AML-193 (cell line): ENCODE measurements around the gene NRG3.
"Not testable (repeated sequence)": the region's sequence is repeated elsewhere in the genome, so short reads cannot be mapped to it uniquely, and the experiment has no call there.

Source experiments
- DNase-seq, 2 experiments: peaks; one replicate each; lab custom pipeline; 2025; lab: John Stamatoyannopoulos, UW

The NRG3 gene

DNA sequence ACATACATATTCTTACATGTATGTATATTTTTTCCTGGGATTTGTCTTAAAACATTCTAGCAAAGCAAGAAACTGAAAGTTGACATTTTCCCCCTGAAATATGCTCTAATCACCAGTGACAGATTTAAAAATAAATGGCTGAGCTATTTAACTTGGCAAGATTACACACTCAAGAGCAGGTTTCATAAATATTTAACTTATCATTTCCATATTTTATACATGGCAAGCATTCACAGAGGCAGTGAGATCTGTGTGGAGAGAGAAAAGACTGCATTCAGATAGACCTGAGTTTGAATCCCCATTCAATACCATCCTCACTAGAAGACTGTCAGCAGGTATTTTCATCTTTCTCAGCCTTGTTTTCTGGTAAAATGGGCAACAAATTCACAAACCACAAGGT, 1043.0 kb downstream of the NRG3 start:
- no peak for DNase-seq

- DNase-seq, result no peak
These were observed 1047.1 kb downstream of the NRG3 start for GRCh38 chr10:82922046-82922445.

DNA sequence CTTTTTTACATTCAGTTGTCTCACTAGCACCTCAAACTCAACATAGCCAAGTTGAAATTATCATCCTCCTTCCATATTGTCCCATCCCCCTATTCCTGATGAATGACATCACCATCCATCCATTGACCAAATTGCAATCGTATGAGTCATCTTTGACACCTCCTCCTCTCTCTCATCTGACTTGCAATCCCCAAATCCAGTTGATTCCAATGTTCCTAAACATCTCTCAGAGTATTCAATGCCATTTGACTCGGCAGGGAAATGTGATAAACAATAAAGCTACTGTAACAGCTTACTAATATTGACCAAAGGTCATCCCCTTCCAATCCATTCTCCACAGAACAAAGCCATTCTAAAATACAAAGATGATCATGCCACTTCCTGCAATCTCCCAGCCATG, 1047.8 kb downstream of the NRG3 start:
- no peak for DNase-seq

DNA sequence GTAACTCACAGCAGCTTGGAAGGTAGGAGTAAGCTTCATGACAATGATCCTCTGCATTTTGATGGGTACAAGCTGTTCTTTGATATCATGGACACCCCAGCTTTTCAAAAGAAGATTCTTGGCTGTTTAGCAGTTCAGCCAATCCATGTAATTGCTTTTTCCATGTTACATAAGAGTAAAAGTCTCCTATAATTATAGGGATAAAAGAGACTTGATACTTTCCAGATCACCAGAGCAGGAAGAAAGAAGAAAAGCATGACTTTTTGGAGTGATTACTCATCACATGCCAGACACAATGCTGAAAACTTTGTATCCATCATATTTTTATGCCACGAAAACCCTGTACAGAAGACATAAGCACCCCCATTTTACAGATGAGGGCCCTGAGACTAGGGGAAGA, 1049.7 kb downstream of the NRG3 start:
- no peak for DNase-seq

DNA sequence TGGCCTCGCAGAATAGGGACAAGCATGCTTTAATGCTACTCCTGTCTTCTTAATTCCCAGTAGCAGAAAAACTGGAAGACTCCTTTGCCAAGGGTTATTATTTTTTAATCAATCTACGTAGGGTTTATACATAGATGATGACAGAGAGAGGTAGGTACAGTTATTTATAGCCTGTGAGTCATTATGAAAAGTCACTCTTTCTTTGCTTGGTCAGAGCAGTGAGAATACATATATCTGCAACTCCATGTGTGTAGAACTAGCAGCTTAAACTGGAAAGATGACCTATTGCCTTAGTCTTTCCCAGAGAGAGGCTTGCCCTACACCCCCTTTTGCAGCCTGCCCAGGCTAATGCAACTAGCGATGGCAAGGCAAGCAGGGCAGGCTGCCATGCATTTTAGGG, 1050.6 kb downstream of the NRG3 start:
- no peak for DNase-seq

DNA sequence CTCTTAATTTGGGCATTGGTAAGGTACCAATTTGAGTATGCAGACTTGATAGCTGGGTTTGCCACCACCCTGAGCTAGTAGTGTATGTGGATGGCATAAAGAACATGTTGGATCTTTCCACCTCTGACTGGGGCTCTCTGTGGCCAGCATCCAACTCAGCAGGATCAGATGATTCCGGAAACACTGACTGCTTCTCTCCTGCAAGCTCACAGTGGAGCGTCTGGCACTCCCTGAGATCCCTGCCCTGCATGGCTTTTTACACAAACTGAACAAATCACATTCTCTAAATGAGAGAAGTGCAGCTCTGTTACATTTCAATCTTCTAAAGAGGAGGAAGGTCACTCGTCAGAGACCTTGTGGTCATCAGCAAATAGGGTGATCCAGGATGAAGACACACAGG, 1057.5 kb downstream of the NRG3 start:
- DNase-seq, result no peak

DNA sequence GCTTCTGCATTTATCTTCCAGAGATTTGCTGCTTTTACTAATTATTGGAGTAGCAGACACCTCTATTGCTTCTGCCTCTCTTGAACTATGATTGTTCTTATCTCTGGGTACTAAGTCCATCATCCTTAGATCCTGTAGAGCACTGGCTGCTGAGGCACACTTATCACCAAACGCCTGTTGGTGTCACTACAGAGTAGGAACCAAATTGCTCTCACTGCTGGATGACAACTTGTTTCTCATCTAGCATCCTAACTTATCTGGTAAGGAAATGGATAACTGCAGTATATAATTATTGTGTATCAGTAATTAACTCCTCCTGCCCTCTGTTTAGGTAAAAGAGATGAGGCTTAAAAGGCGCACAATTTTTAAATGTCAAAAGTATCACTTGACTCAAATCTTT, 1059.4 kb downstream of the NRG3 start:
- DNase-seq, result no peak

- DNase-seq, result no peak
These were observed 1060.0 kb downstream of the NRG3 start for GRCh38 chr10:82934947-82935346.

GRCh38 chr10:82938331-82938730, 1063.3 kb downstream of the NRG3 start:
- no peak for DNase-seq

- no peak for DNase-seq
These were observed 1067.5 kb downstream of the NRG3 start for GRCh38 chr10:82942286-82943099.

DNA sequence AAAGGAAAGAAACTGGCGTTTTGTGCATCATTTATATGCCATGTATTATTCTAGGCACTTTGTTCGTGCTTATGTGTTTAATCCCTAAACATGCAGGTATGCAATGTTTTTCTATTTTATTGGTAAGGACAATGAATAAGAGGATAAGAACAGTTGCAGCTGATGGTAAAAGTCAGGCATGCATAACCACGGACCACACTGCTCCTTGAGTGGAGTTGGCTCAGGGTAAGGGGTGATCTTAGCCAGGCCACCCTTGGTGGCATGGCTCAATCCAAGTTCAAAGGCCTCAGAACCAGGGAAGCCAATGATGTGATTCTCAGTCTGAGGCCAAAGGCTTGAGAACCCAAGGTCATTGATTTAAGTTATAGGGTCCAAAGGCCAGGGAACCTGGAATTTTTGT, 1068.1 kb downstream of the NRG3 start:
- no peak for DNase-seq

DNA sequence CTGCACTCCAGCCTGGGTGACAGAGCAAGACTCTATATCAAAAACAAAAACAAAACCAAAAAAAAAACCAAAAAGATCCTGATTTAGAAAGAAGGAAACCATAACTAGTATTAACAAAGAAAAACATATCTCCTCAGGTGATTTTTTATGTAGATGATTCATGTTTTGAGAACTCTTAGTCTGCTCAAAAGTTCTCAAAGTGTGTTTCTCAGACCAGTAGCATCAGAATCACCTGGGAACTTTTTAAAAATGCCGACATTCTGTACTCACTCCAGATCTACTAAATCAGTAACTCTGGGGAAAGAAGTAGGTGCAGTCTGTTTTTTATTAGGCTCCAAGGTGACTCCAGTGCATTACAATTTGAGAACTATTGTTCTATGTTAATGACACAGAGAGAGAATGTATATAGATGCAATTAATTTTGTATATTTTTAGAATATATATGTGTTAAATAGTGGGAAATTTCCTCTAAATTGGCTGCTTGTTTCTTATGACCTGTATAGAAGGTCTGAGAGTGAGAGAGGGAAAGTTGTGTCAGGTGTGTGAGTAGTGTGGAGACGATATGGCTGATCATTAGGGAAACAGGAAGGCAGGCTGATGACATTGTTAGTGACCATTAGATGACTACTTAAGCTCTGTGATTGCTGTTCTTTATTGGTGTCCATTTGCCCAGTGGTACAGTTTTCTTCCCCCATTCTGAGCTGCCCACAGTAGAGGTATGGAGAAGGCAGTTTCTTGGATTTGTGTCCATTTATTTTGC, 1075.0 kb downstream of the NRG3 start:
- DNase-seq, result no peak

- DNase-seq, result no peak
These were observed 1078.3 kb downstream of the NRG3 start for GRCh38 chr10:82953331-82953730.

DNA sequence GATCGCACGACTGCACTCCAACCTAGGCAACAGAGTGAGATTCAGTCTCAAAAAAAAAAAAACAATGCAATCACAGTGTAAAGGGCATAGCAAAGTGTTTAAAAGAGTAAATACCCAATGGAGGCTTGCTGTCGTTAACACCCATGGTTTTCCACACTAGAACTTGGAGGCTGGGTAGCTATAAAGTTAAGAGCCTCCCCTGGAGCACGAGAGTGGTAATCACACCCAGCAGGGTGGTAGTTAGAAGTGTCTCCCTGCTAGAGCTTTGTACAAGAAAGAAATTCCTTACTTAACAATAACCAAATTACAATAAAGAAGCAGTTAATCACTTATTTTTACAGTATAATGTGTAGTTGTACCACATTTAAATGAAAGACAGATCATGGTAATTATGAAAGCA, 1078.9 kb downstream of the NRG3 start:
- DNase-seq, result no peak

GRCh38 chr10:82960421-82961060, 1085.5 kb downstream of the NRG3 start:
- not testable (repeated sequence) for DNase-seq

DNA sequence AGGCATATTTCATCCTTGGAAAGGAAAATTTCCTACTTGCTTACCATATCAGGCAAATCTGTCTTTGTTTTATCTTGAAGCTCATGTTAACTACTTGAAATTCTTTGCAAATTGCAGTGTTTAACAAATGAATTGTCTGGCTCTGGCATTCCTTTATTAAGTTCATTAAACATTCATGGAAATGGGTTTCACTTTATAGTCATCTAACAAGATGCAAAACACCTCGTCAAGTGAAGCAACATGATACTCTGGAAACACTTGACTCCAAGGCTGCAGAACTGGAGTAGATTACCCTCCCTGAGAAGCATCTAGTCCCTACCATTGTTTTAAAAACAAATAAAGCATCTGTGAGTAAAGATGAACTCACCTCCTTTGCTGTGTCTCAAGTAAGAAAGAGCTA, 1086.9 kb downstream of the NRG3 start:
- DNase-seq, result no peak

- DNase-seq, result no peak
These were observed 1091.1 kb downstream of the NRG3 start for GRCh38 chr10:82966130-82966529.

DNA sequence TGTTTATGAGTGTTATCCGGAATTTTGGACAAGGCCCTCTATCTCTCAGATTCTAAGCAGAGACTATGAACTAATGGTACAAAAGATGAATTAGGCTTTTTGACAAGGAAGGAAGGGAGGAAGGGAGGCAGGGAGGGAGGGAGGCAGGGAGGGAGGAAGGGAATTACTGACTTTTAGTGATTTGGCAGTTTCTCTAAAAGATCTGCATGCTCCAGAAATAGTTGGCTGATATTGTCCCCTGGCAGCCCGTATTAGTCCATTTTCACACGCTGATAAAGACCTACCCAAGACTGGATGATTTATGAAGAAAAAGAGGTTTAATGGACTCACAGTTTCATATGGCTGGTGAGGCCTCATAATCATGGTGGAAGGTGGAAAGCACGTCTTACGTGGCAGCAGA, 1093.5 kb downstream of the NRG3 start:
- DNase-seq, result no peak

DNA sequence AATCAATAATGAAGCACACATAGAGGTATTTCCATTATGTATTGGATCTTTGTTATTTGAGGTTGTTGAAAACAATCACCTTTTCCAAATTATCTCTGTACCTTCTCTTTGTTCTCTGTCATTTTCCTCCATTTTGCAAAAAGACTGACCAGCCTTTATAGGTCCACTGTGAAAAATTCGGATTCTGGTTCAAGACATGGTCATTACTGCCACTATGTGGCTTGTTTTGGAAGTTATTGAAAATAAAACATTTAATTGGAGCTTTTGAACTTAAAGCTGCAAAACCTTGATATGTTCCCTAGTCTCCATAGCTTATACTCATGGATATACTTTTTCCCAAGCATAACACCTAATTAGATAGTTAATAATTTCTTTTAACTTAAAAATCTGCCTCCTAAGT, 1094.4 kb downstream of the NRG3 start:
- peak; percentile 11 to 14 for DNase-seq

GRCh38 chr10:82980321-82980720, 1105.3 kb downstream of the NRG3 start:
- DNase-seq, result no peak

- DNase-seq, result no peak
These were observed 1106.2 kb downstream of the NRG3 start for GRCh38 chr10:82981137-82981723.

- DNase-seq, result no peak
These were observed 1107.2 kb downstream of the NRG3 start for GRCh38 chr10:82982110-82982608.
